Embryonic facial prominence (tissue), 1 donor: ENCODE measurements around the gene MKX.

Source experiments
- DNase-seq: peaks from one replicate; pipeline ENCODE4 v3.0.0-alpha.2; 2016; ENCODE audit errors: extremely low spot score

The MKX gene

GRCh38 chr10:27745732-27746396, at the start of gene MKX:
Gene MKX (minus strand): TSS chr10:27745819. CDS start chr10:27743415, 2,404 bp downstream.
- DNase-seq, result peak; percentile 79

- DNase-seq, result no peak
Observed at GRCh38 chr10:27794157-27794556, 48.5 kb upstream of the MKX start.

GRCh38 chr10:27792216-27792615, 46.6 kb upstream of the MKX start:
- DNase-seq, result no peak

GRCh38 chr10:27784272-27784671, 38.7 kb upstream of the MKX start:
- no peak for DNase-seq

- no peak for DNase-seq
Observed at GRCh38 chr10:27783660-27784059, 38.0 kb upstream of the MKX start.

GRCh38 chr10:27779462-27780015, 33.9 kb upstream of the MKX start:
- DNase-seq, result no peak

- DNase-seq, result peak; percentile 9
Observed at GRCh38 chr10:27774831-27775230, 29.2 kb upstream of the MKX start.

- DNase-seq, result no peak
Observed at GRCh38 chr10:27771231-27771630, 25.6 kb upstream of the MKX start.

GRCh38 chr10:27770181-27770580, 24.6 kb upstream of the MKX start:
- DNase-seq, result no peak

GRCh38 chr10:27760867-27761266, 15.2 kb upstream of the MKX start:
- no peak for DNase-seq

- no peak for DNase-seq
Observed at GRCh38 chr10:27759483-27760272, 14.1 kb upstream of the MKX start.

GRCh38 chr10:27752673-27753237, 7.1 kb upstream of the MKX start:
- no peak for DNase-seq

- DNase-seq, result no peak
Observed at GRCh38 chr10:27748601-27749000, 3.0 kb upstream of the MKX start.

- no peak for DNase-seq
Observed at GRCh38 chr10:27747096-27747451, 1.5 kb upstream of the MKX start.

- no peak for DNase-seq
Observed at GRCh38 chr10:27746397-27747095, 927 bp upstream of the MKX start.

GRCh38 chr10:27744802-27745731, 552 bp downstream of the MKX start:
- DNase-seq, result no peak

- DNase-seq, result no peak
Observed at GRCh38 chr10:27743877-27744801, 1.5 kb downstream of the MKX start.

GRCh38 chr10:27743012-27743876, 2.4 kb downstream of the MKX start:
- no peak for DNase-seq
